OCI-LY7 (cell line): ENCODE data around the gene MRPL47.

Source experiments
- CTCF ChIP-seq: fragments of 200-600 bp; sonication (generic); conservative IDR thresholded peaks from 2 replicates; pipeline ENCODE4 v1.5.1; 2014; ENCODE audit warnings: mild to moderate bottlenecking, antibody characterized with exemption, low read length, moderate library complexity, mixed read lengths
- EZH2phosphoT487 ChIP-seq: fragments of 200-600 bp; sonication (generic); IDR thresholded peaks from 2 replicates; pipeline ENCODE4 v1.6.1; 2018; ENCODE audit warnings: low read depth, borderline replicate concordance, mild to moderate bottlenecking, mixed run types, antibody characterized with exemption, low read length, moderate library complexity, mixed read lengths

- peak; percentile 44 for TF ChIP-seq CTCF
- no peak for TF ChIP-seq EZH2phosphoT487
Measured at GRCh38 chr3:179563271-179563783, 41.1 kb downstream of the MRPL47 start.
